HCT116 (cell line): Measurements from ENCODE around the gene PDE7B. TPM values are rescaled to one million over a fixed set of nuclear protein-coding genes. Genes with fewer than 3 reads are reported as not detected.

Source experiments
- ATAC-seq: fragments of 200-7000 bp; cut with Tn5 transposase; 2 replicates; pipeline ENCODE4 v1.9.1; 2020; ENCODE audit warnings: mild to moderate bottlenecking, moderate library complexity
- BruUV-seq: library from RNA; stranded (reverse); fragments of 400-500 nt; replicated peaks from 2 replicates; lab custom pipeline; 2021; lab: Mats Ljungman, UMichigan
- CTCF ChIA-PET: fragments of 300-600 bp; sonication (Branson Sonifier 250); formaldehyde crosslinking; loops from one replicate; lab custom pipeline; 2021; ENCODE audit warnings: antibody characterized with exemption; lab: Charles Lee
- POLR2A ChIA-PET: fragments of 300-600, 350-600 bp; sonication (Branson Sonifier 250); formaldehyde crosslinking; loops from one replicate; lab custom pipeline; 2021; ENCODE audit warnings: antibody characterized with exemption; lab: Charles Lee
- RAD21 ChIA-PET, 2 experiments: fragments of 300-600 bp; sonication (Branson Sonifier 250); formaldehyde crosslinking; loops; one replicate each; lab custom pipeline; 2023; ENCODE audit warnings: low total read pairs in 2 of 2; ENCODE audit not compliant: uncharacterized antibody in 2 of 2, unreplicated experiment in 2 of 2, low non-redundant PET in 1 of 2; lab: Charles Lee
- DNase-seq: peaks from one replicate; pipeline ENCODE4 v3.0.0-alpha.2; 2010; ENCODE audit warnings: low read depth, low spot score
- H2AFZ ChIP-seq: fragments of 200-600 bp; shearing (Covaris generic), sonication (generic); 2 replicates; pipeline ENCODE4 v1.6.1; 2017; ENCODE audit warnings: low read depth, mixed run types, mixed read lengths, antibody characterized with exemption, low read length; ENCODE audit not compliant: poor library complexity, severe bottlenecking
- H3K27ac ChIP-seq: 2 replicates; pipeline ENCODE4 v1.5.1; 2012; ENCODE audit warnings: low read depth, low read length
- H3K27me3 ChIP-seq: fragments of 200-600 bp; sonication (generic); 2 replicates; pipeline ENCODE4 v1.6.1; 2016; ENCODE audit warnings: mixed run types, low read length, mixed read lengths; ENCODE audit not compliant: insufficient read depth
- H3K36me3 ChIP-seq, 2 experiments: fragments of 200-500 bp in 1 of 2; fragments of 200-600 bp in 1 of 2; sonication (Bioruptor generic) in 1 of 2; sonication (generic) in 1 of 2; 2 replicates each; pipeline versions ENCODE4 v1.5.1 to v1.6.1; 2014 to 2016; ENCODE audit warnings: low read length in 2 of 2, inconsistent platforms in 1 of 2, mixed read lengths in 1 of 2, mixed run types in 1 of 2; ENCODE audit not compliant: insufficient read depth in 2 of 2, control insufficient read depth in 1 of 2
- H3K4me1 ChIP-seq, 2 experiments: fragments of 200-600 bp in 1 of 2; sonication (generic) in 1 of 2; 2 replicates each; pipeline versions ENCODE4 v1.5.1 to v1.6.1; 2012 to 2017; ENCODE audit warnings: low read length in 2 of 2, inconsistent platforms in 1 of 2, mild to moderate bottlenecking in 1 of 2, mixed read lengths in 1 of 2, mixed run types in 1 of 2, moderate library complexity in 1 of 2; ENCODE audit not compliant: insufficient read depth in 2 of 2, control insufficient read depth in 1 of 2
- H3K4me2 ChIP-seq: fragments of 200-600 bp; sonication (generic); 2 replicates; pipeline ENCODE4 v1.6.1; 2017; ENCODE audit warnings: mixed run types, low read length, mixed read lengths
- H3K4me3 ChIP-seq, 2 experiments: fragments of 200-600 bp in 1 of 2; sonication (generic) in 1 of 2; replicated peaks in 1 of 2; 2 replicates each; pipeline ENCODE4 v1.5.1; 2011 to 2016; ENCODE audit warnings: low read length in 2 of 2, control low read depth in 1 of 2, low read depth in 1 of 2, mild to moderate bottlenecking in 1 of 2, mixed read lengths in 1 of 2, mixed run types in 1 of 2
- H3K79me2 ChIP-seq: fragments of 200-600 bp; sonication (generic); 2 replicates; pipeline ENCODE4 v1.6.1; 2017; ENCODE audit warnings: mild to moderate bottlenecking, mixed run types, low read length, moderate library complexity, mixed read lengths; ENCODE audit not compliant: insufficient read depth
- H3K9ac ChIP-seq: fragments of 200-600 bp; sonication (generic); 2 replicates; pipeline ENCODE4 v1.6.1; 2016; ENCODE audit warnings: low read length, mixed read lengths
- H3K9me2 ChIP-seq: fragments of 200-600 bp; sonication (generic), shearing (Covaris generic); 2 replicates; pipeline ENCODE4 v1.6.1; 2017; ENCODE audit warnings: mixed run types, mild to moderate bottlenecking, moderate library complexity; ENCODE audit not compliant: insufficient read depth
- H3K9me3 ChIP-seq, 2 experiments: fragments of 200-500 bp in 1 of 2; fragments of 200-600 bp in 1 of 2; sonication (Bioruptor generic) in 1 of 2; sonication (generic) in 1 of 2; 2 replicates each; pipeline ENCODE4 v1.6.1; 2014 to 2017; ENCODE audit warnings: low read length in 2 of 2, mixed read lengths in 2 of 2, inconsistent platforms in 1 of 2, low read depth in 1 of 2, mild to moderate bottlenecking in 1 of 2, mixed run types in 1 of 2, moderate library complexity in 1 of 2; ENCODE audit not compliant: control insufficient read depth in 1 of 2, insufficient read depth in 1 of 2
- H4K20me1 ChIP-seq: fragments of 200-600 bp; sonication (generic), shearing (Covaris generic); 2 replicates; pipeline ENCODE4 v1.6.1; 2017; ENCODE audit warnings: mixed run types, mild to moderate bottlenecking, moderate library complexity; ENCODE audit not compliant: insufficient read depth
- CBX3 ChIP-seq: IDR thresholded peaks from 2 replicates; pipeline ENCODE4 v1.6.1; 2012; ENCODE audit warnings: low read depth
- EGR1 ChIP-seq: IDR thresholded peaks from 2 replicates; pipeline ENCODE4 v1.6.1; 2012; ENCODE audit warnings: low read depth
- EZH2 ChIP-seq: fragments of 200-600 bp; sonication (generic); IDR thresholded peaks from 2 replicates; pipeline ENCODE4 v1.6.1; 2017; ENCODE audit warnings: antibody characterized with exemption, mixed run types
- FOSL1 ChIP-seq: IDR thresholded peaks from 2 replicates; pipeline ENCODE4 v1.6.1; 2012; ENCODE audit warnings: low read depth
- MAX ChIP-seq: IDR thresholded peaks from 2 replicates; pipeline ENCODE4 v1.6.1; 2012
- POLR2A ChIP-seq: IDR thresholded peaks from 2 replicates; pipeline ENCODE4 v1.7.0; 2011; ENCODE audit warnings: borderline replicate concordance; ENCODE audit not compliant: insufficient read depth, insufficient read length; ENCODE audit errors: extremely low read depth
- POLR2AphosphoS5 ChIP-seq: IDR thresholded peaks from 2 replicates; pipeline ENCODE4 v1.6.1; 2011; ENCODE audit warnings: mild to moderate bottlenecking, low read depth, low read length, moderate library complexity
- RAD21 ChIP-seq: IDR thresholded peaks from 2 replicates; pipeline ENCODE4 v1.6.1; 2012; ENCODE audit warnings: low read depth, mild to moderate bottlenecking
- SIN3A ChIP-seq: IDR thresholded peaks from 2 replicates; pipeline ENCODE4 v1.6.1; 2012; ENCODE audit warnings: low read depth
- SRF ChIP-seq: IDR thresholded peaks from 2 replicates; pipeline ENCODE4 v1.6.1; 2012; ENCODE audit warnings: low read depth
- YY1 ChIP-seq: IDR thresholded peaks from 2 replicates; pipeline ENCODE4 v1.6.1; 2011; ENCODE audit warnings: low read length, low read depth, moderate library complexity, mild to moderate bottlenecking; ENCODE audit not compliant: insufficient replicate concordance; ENCODE audit errors: extremely low read depth
- ZFX ChIP-seq: fragments of 450-650 bp; IDR thresholded peaks from 2 replicates; pipeline ENCODE4 v1.6.1; 2017
- ZNF274 ChIP-seq: fragments of 200-500 bp; sonication (Bioruptor generic); IDR thresholded peaks from 2 replicates; pipeline ENCODE4 v1.6.1; 2014; ENCODE audit warnings: mild to moderate bottlenecking, low read depth, low read length, inconsistent platforms
- intact Hi-C: fragments of 100-400 bp; cut with micrococcal nuclease; formaldehyde crosslinking; loops from 2 replicates; pipeline ENCODE4 v1.10.0; 2022
- total RNA-seq: library from RNA; stranded (reverse); gene quantifications from one replicate; pipeline ENCODE4 v1.2.1, GENCODE V29; 2021; ENCODE audit not compliant: unreplicated experiment
- TF ChIP-seq, protein P1 (sequence below), 3 experiments: fragments of 200-600 bp in 1 of 3; sonication (generic) in 1 of 3; IDR thresholded peaks in 2 of 3; conservative IDR thresholded peaks in 1 of 3; 2 replicates each; pipeline ENCODE4 v1.5.1; 2012 to 2017; ENCODE audit warnings: low read depth in 2 of 3, low read length in 2 of 3, antibody characterized with exemption in 1 of 3, borderline replicate concordance in 1 of 3, control low read depth in 1 of 3, mild to moderate bottlenecking in 1 of 3, mixed read lengths in 1 of 3, mixed run types in 1 of 3, moderate library complexity in 1 of 3; ENCODE audit not compliant: insufficient read depth in 1 of 3
- TF ChIP-seq, protein P2 (sequence below): IDR thresholded peaks from 2 replicates; pipeline ENCODE4 v1.6.1; 2011; ENCODE audit warnings: mild to moderate bottlenecking, low read length, moderate library complexity; ENCODE audit not compliant: insufficient replicate concordance; ENCODE audit errors: extremely low read depth

The PDE7B gene
- total RNA-seq, 1 experiment from 2014 or later = 0.61 TPM

- Histone ChIP-seq H3K9me3 (no peaks in the 10 kb centered on the region), H3K79me2 (no peaks in the 10 kb centered on the region), H3K4me1 (no peaks in the 10 kb centered on the region), H3K4me2 (no peak overlapping the region), H3K27ac (no peak overlapping the region), H3K27me3 (no peaks in the 10 kb centered on the region), H2AFZ (no peak overlapping the region), H3K36me3 (no peaks in the 10 kb centered on the region), H3K9me2 (no peaks in the 10 kb centered on the region), H3K9ac (no peak overlapping the region), H4K20me1 (no peaks in the 10 kb centered on the region), H3K4me3 (no peak overlapping the region)
- no peak for ATAC-seq
- intact Hi-C loops = no loop called here
- ChIA-PET CTCF (no interaction called here), RAD21 (no interaction called here), POLR2A (no interaction called here)
- TF ChIP-seq SIN3A (no peak), ZFX (no peak), CBX3 (no peak), SRF (no peak), EZH2 (no peak), FOSL1 (no peak), MAX (no peak), POLR2A (no peak), POLR2AphosphoS5 (no peak), EGR1 (no peak), RAD21 (no peak), ZNF274 (no peak), YY1 (no peak)
- TF ChIP-seq, protein P1, sequence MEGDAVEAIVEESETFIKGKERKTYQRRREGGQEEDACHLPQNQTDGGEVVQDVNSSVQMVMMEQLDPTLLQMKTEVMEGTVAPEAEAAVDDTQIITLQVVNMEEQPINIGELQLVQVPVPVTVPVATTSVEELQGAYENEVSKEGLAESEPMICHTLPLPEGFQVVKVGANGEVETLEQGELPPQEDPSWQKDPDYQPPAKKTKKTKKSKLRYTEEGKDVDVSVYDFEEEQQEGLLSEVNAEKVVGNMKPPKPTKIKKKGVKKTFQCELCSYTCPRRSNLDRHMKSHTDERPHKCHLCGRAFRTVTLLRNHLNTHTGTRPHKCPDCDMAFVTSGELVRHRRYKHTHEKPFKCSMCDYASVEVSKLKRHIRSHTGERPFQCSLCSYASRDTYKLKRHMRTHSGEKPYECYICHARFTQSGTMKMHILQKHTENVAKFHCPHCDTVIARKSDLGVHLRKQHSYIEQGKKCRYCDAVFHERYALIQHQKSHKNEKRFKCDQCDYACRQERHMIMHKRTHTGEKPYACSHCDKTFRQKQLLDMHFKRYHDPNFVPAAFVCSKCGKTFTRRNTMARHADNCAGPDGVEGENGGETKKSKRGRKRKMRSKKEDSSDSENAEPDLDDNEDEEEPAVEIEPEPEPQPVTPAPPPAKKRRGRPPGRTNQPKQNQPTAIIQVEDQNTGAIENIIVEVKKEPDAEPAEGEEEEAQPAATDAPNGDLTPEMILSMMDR (IDR thresholded peaks at IDR 0.05 in 2 of 3, conservative IDR thresholded peaks at IDR 0.05 in 1 of 3; ENCODE audit: borderline replicate concordance in 1 of 3, insufficient read depth in 1 of 3, low read depth in 2 of 3, low read length in 2 of 3) = no peak
- TF ChIP-seq, protein P2, sequence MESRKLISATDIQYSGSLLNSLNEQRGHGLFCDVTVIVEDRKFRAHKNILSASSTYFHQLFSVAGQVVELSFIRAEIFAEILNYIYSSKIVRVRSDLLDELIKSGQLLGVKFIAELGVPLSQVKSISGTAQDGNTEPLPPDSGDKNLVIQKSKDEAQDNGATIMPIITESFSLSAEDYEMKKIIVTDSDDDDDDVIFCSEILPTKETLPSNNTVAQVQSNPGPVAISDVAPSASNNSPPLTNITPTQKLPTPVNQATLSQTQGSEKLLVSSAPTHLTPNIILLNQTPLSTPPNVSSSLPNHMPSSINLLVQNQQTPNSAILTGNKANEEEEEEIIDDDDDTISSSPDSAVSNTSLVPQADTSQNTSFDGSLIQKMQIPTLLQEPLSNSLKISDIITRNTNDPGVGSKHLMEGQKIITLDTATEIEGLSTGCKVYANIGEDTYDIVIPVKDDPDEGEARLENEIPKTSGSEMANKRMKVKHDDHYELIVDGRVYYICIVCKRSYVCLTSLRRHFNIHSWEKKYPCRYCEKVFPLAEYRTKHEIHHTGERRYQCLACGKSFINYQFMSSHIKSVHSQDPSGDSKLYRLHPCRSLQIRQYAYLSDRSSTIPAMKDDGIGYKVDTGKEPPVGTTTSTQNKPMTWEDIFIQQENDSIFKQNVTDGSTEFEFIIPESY = no peak
- BruUV-seq = no TSS peak
- DNase-seq = no peak
Observed at GRCh38 chr6:136191606-136192312, 340.3 kb downstream of the PDE7B start.
